Upper lobe of left lung (tissue), 6 donors: ENCODE results near the gene PIM3. TPM values are rescaled to one million over a fixed set of nuclear protein-coding genes. Genes with fewer than 3 reads are reported as not detected.

Source experiments
- ATAC-seq, 2 donors: fragments of 200-7000 bp; cut with Tn5 transposase; one replicate each; pipeline ENCODE4 v1.9.1; 2022; ENCODE audit warnings: mild to moderate bottlenecking in 2 of 2, moderate library complexity in 2 of 2; ENCODE audit not compliant: low FRiP score in 2 of 2
- DNase-seq, 2 donors: peaks; one replicate each; pipeline ENCODE4 v3.0.0-alpha.2; 2019 to 2020
- H3K27ac ChIP-seq, 4 donors: fragments of 200-600 bp; sonication (generic); one replicate each; pipeline ENCODE4 v1.5.1; 2016 to 2019
- H3K27me3 ChIP-seq, 4 donors: fragments of 200-600 bp; sonication (generic); one replicate each; pipeline ENCODE4 v1.5.1; 2017 to 2019
- H3K36me3 ChIP-seq, 4 donors: fragments of 200-600 bp; sonication (generic); one replicate each; pipeline ENCODE4 v1.5.1; 2016 to 2019
- H3K4me1 ChIP-seq, 4 donors: fragments of 200-600 bp; sonication (generic); one replicate each; pipeline ENCODE4 v1.5.1; 2018 to 2019
- H3K4me3 ChIP-seq, 4 donors: fragments of 200-600 bp; sonication (generic); one replicate each; pipeline ENCODE4 v1.5.1; 2017 to 2019; ENCODE audit warnings: mild to moderate bottlenecking in 2 of 4, moderate library complexity in 1 of 4
- H3K9me3 ChIP-seq, 4 donors: fragments of 200-600 bp; sonication (generic); one replicate each; pipeline ENCODE4 v1.5.1; 2018 to 2019
- CTCF ChIP-seq, 6 experiments: fragments of 450-650 bp in 4 of 6; fragments of 200-600 bp in 2 of 6; sonication (generic) in 2 of 6; IDR thresholded peaks; one replicate each; pipeline ENCODE4 v1.5.1; 2016 to 2019; ENCODE audit warnings: antibody characterized with exemption in 6 of 6
- EP300 ChIP-seq, 4 donors: sonication (generic); formaldehyde crosslinking; IDR thresholded peaks; one replicate each; pipeline ENCODE4 v1.5.1; 2017; ENCODE audit warnings: antibody characterized with exemption in 4 of 4, control low read depth in 2 of 4
- POLR2A ChIP-seq, 4 donors: fragments of 450-650 bp; IDR thresholded peaks; one replicate each; pipeline ENCODE4 v1.5.1; 2016 to 2017; ENCODE audit warnings: antibody characterized with exemption in 4 of 4, mild to moderate bottlenecking in 2 of 4
- POLR2AphosphoS5 ChIP-seq, 2 donors: sonication (generic); formaldehyde crosslinking; IDR thresholded peaks; one replicate each; pipeline ENCODE4 v1.5.1; 2017; ENCODE audit warnings: antibody characterized with exemption in 2 of 2
- WGBS, 2 donors: methylation state at CpG; one replicate each; pipeline ENCODE4 v1.1.5; 2017 to 2018; 5-methylcytosine and 5-hydroxymethylcytosine counted together
- total RNA-seq, 6 donors: library from RNA; depleted of rRNA in 4 of 6; stranded (reverse); fragments of >200 nt in 4 of 6; gene quantifications; one replicate each; pipeline versions ENCODE4 v1.1.0 to v1.2.1, GENCODE V29; 2016 to 2021
- donor health status: DM: no; HTN: no; CAD: no; lungs with moderate emphysema.
- donor health status: DM: no; HTN: yes; CAD: no; lungs with severe emphysema.

PIM3 gene
- 100 to 1,000 TPM; 131 to 246 (median 156) TPM for total RNA-seq

DNA sequence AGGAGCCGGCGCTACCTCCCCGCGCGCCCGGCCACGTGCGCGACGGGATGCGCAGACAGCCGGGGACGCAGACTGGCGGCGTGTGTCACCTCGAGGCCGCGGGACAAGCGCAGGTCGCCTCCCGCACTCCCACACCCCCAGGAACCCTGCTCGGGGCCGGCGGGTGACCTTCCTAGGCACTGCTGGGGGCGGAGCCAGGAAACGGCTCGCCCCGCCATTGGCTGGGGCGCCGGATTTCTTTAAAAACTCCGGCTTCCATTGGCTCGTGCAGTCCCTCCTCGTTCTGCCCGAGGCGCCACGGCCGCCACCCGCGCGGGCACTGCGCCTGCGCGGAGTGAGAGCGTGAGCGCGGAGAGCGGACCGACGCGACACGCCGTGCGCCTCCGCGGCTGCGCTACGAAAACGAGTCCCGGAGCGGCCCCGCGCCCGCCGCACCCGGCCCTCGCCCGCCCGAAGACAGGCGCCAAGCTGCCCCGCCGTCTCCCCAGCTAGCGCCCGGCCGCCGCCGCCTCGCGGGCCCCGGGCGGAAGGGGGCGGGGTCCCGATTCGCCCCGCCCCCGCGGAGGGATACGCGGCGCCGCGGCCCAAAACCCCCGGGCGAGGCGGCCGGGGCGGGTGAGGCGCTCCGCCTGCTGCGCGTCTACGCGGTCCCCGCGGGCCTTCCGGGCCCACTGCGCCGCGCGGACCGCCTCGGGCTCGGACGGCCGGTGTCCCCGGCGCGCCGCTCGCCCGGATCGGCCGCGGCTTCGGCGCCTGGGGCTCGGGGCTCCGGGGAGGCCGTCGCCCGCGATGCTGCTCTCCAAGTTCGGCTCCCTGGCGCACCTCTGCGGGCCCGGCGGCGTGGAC is at the start of gene PIM3:
TSS of gene PIM3 (plus strand) at position 614 of the 846 bp plus-strand sequence. CDS start at position 790, 176 bp downstream.
- ATAC-seq: peak; percentile 89 to 93
- Histone ChIP-seq H3K9me3 (no peaks in the 10 kb centered on the region), H3K27me3 (no peaks in the 10 kb centered on the region), H3K4me3 (peak within 1 kb of the TSS; percentile 88 to 98 (median 94)), H3K27ac (peak within 1 kb of the TSS; percentile 95 to 98 (median 96)), H3K4me1 (peaks cover 62 to 72% (median 65%) of the 10 kb centered on the region in 4 donors), H3K36me3 (peaks cover 17 to 40% (median 36%) of the 10 kb centered on the region in 4 donors)
- 0% methylated on average over 15 to 17 of the region's 137 CpGs for WGBS, 2 donors
- peak; percentile 95 to 98 for DNase-seq
- TF ChIP-seq POLR2AphosphoS5 (IDR thresholded peaks at IDR 0.05) (peak; percentile 94 to 97), POLR2A (IDR thresholded peaks at IDR 0.05) (peak; percentile 67 to 97 (median 82)), EP300 (IDR thresholded peaks at IDR 0.05) (peak in 1 of 4 donors; percentile 19), CTCF (IDR thresholded peaks at IDR 0.05) (peak in 3 of 6 experiments; percentile 29 to 39 (median 36))

DNA sequence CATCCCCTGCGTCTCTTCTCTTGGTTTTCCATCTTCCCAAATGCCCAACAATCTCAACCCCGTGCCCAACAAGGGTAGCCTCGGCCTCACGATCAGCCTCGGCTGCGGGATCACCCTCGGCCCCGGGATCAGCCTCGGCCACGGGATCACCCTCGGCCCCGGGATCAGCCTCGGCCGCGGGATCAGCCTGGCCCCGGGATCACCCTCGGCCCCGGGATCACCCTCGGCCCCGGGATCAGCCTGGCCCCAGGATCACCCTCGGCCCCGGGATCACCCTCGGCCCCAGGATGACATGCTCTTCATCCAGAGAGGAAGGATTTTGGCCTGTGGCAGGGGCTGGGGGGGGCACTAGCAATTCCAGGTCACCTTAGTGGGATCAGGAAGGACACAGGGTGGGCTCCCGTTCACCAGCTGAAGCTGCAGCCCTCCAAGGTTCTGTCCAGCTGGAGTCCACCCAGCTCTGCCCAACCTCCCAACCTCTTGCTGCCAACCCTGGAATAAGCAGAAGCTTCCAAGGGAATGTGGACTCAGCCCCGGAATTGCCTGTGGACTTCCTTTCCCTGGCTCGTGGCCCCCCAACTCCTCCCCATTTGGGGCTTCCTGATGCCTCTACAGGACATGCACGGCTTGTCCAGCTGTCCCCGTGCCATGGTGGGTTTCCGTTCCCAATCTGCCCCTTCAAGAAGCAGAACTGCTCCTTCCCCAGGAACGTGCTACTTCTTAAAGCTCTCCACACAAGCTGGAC is 48.5 kb upstream of the PIM3 start:
- no peaks in the 10 kb centered on the region for H3K9me3 ChIP-seq
- H3K4me1 ChIP-seq: peaks cover 4 to 9% (median 5%) of the 10 kb centered on the region in 4 donors
- no peak for TF ChIP-seq POLR2A (IDR thresholded peaks at IDR 0.05)
- TF ChIP-seq EP300 (IDR thresholded peaks at IDR 0.05): no peak
- TF ChIP-seq POLR2AphosphoS5 (IDR thresholded peaks at IDR 0.05): no peak
- TF ChIP-seq CTCF (IDR thresholded peaks at IDR 0.05): no peak
- H3K36me3 ChIP-seq: peaks cover 0 to 60% (median 40%) of the 10 kb centered on the region in 4 donors
- H3K27ac ChIP-seq: no peak overlapping the region
- H3K4me3 ChIP-seq: no peak overlapping the region
- peak in 1 of 2 donors; percentile 51 for DNase-seq
- ATAC-seq: no peak
- WGBS, 2 donors: 92 to 96% methylated on average over 27 to 30 of the region's 30 CpGs
- no peaks in the 10 kb centered on the region for H3K27me3 ChIP-seq

GRCh38 chr22:49913026-49913425 is 47.5 kb upstream of the PIM3 start:
- H3K27ac ChIP-seq: no peak overlapping the region
- ATAC-seq (no peak), DNase-seq (peak in 1 of 2 donors; percentile 54)
- peaks cover 8 to 17% (median 10%) of the 10 kb centered on the region in 4 donors for H3K4me1 ChIP-seq
- WGBS, 2 donors: 93 to 97% methylated on average over 10 to 14 of the region's 14 CpGs
- H3K4me3 ChIP-seq: no peak overlapping the region
- H3K36me3 ChIP-seq: peaks cover 0 to 50% (median 31%) of the 10 kb centered on the region in 4 donors
- no peaks in the 10 kb centered on the region for H3K27me3 ChIP-seq
- no peak for TF ChIP-seq EP300 (IDR thresholded peaks at IDR 0.05)
- no peak for TF ChIP-seq CTCF (IDR thresholded peaks at IDR 0.05)
- no peak for TF ChIP-seq POLR2AphosphoS5 (IDR thresholded peaks at IDR 0.05)
- no peak for TF ChIP-seq POLR2A (IDR thresholded peaks at IDR 0.05)
- no peaks in the 10 kb centered on the region for H3K9me3 ChIP-seq

- TF ChIP-seq EP300 (IDR thresholded peaks at IDR 0.05) (no peak), POLR2A (IDR thresholded peaks at IDR 0.05) (no peak), CTCF (IDR thresholded peaks at IDR 0.05) (no peak), POLR2AphosphoS5 (IDR thresholded peaks at IDR 0.05) (no peak)
- DNase-seq: no peak
- H3K4me1 ChIP-seq: peaks cover 8 to 17% (median 10%) of the 10 kb centered on the region in 4 donors
- H3K9me3 ChIP-seq: no peaks in the 10 kb centered on the region
- ATAC-seq: no peak
- 96 to 98% methylated on average over 12 to 14 of the region's 14 CpGs for WGBS, 2 donors
- H3K36me3 ChIP-seq: peaks cover 0 to 48% (median 29%) of the 10 kb centered on the region in 4 donors
- no peaks in the 10 kb centered on the region for H3K27me3 ChIP-seq
- no peak overlapping the region for H3K27ac ChIP-seq
- no peak overlapping the region for H3K4me3 ChIP-seq
These were observed 47.1 kb upstream of the PIM3 start for GRCh38 chr22:49913446-49913845.
